Pancreas (tissue), 10 donors: Measurements from ENCODE around the gene RNASE7. TPM values are rescaled to one million over a fixed set of nuclear protein-coding genes. Genes with fewer than 3 reads are reported as not detected.
A peak's percentile ranks its signal among the peaks of the same experiment; 100 is the strongest.

ENCODE experiments used
- ATAC-seq, 4 donors: fragments of 200-7000 bp; cut with Tn5 transposase; one replicate each; pipeline versions ENCODE4 v1.8.0 to v1.9.1; 2020; ENCODE audit warnings: mild to moderate bottlenecking in 4 of 4, moderate library complexity in 4 of 4
- DNase-seq, 6 donors: peaks; one replicate each; pipeline ENCODE4 v3.0.0-alpha.2; 2020
- FAIRE-seq: peaks from 2 replicates; lab custom pipeline; 2012; peaks lifted over from hg19 to GRCh38; lab: Jason Lieb, UNC
- H3K27ac ChIP-seq, 4 donors: fragments of 200-600 bp; sonication (generic); 1 replicate in 3 of 4; 2 replicates in 1 of 4; pipeline versions ENCODE4 v1.5.0 to v1.8.0; 2020
- H3K27me3 ChIP-seq, 4 donors: fragments of 200-600 bp; one replicate each; pipeline ENCODE4 v1.8.0; 2021
- H3K36me3 ChIP-seq, 3 donors: fragments of 200-600 bp; sonication (generic) in 1 of 3; one replicate each; pipeline versions ENCODE4 v1.5.0 to v1.8.0; 2020 to 2021
- H3K4me1 ChIP-seq, 3 donors: fragments of 200-600 bp; one replicate each; pipeline ENCODE4 v1.8.0; 2021
- H3K4me3 ChIP-seq, 4 donors: fragments of 200-600 bp; sonication (generic) in 2 of 4; one replicate each; pipeline versions ENCODE4 v1.5.0 to v1.8.0; 2020 to 2021
- H3K9me3 ChIP-seq, 4 donors: fragments of 200-600 bp; one replicate each; pipeline ENCODE4 v1.8.0; 2021
- WGBS, 2 donors: extraction: QIAGEN DNeasy Blood & Tissue Kit; methylation state at CpG; one replicate each; pipeline ENCODE4 v1.1.7; 2013; 5-methylcytosine and 5-hydroxymethylcytosine counted together
- intact Hi-C, 3 donors: fragments of 100-400 bp; cut with DNase I; formaldehyde crosslinking; loops; one replicate each; pipeline versions ENCODE4 v1.11.1 to v1.14.2; 2022
- polyA plus RNA-seq, 2 donors: library from polyadenylated mRNA; stranded (reverse); fragments of 200-250 nt; gene quantifications; one replicate each; pipeline ENCODE4 v1.2.3, GENCODE V29; 2013
- total RNA-seq, 6 donors: library from RNA; stranded (reverse); fragmentation: NEBNext Ultra II Directional in 4 of 6; extraction: Animal tissue kit (Norgen Biotek cat#: 25700) in 4 of 6; gene quantifications; one replicate each; pipeline versions ENCODE4 v1.2.1 to v1.2.4, GENCODE V29; 2021 to 2023
- TF ChIP-seq, protein P1 (sequence below), 4 donors: fragments of 200-600 bp; sonication (generic) in 3 of 4; IDR thresholded peaks; one replicate each; pipeline versions ENCODE4 v1.5.0 to v1.8.0; 2021; ENCODE audit warnings: antibody characterized with exemption in 4 of 4
- donor health status: healthy with polysubstance abuse.
- donor health status: DM: no; HTN: no; CAD: no; lungs with moderate emphysema.
- donor health status: DM: no; HTN: no; CAD: no.
- donor health status: control.
- donor health status: control.
- donor health status: Bipolar disorder and iron deficiency.
- donor health status: DM: yes; HTN: yes; CAD: no.
- donor health status: DM: no; HTN: no; CAD: no.
- donor health status: DM: no; HTN: no; CAD: no.
- donor health status: DM: yes; HTN: yes; CAD: no.

The RNASE7 gene
- total and polyA plus RNA-seq, 8 donors: 0.11 to 0.78 (median 0.23) TPM; not detected in 3

DNA sequence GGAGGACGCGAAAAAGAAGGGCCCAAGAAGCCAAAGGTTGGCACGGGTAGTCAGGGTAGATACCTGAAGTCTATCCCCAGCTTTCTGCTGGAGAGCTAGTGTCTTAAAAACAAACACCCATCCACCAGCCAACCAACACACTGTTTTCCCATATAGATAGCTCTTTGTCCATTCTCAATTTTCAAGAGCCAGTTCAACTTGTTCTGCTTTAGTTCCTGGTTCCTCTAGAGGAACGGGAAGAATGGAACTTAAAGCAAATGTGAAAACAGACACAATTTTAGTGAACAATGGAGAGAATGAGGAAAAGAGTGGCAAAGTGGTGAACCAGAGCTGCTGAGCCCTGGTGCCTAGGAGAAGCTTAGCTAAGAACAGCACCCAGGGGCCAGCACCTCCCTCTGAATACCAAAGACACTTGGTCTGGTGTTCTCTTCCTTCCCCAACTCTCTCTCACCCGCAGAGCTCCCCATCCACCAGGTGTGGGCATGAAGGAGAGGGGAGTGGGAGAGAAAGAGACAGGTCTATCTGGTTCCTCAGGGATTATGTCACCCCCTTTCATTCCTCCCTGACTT, 21.1 kb upstream of the RNASE7 start:
- DNase-seq: no peak
- no peak for ATAC-seq
- H3K27me3 ChIP-seq: no peaks in the 10 kb centered on the region
- H3K9me3 ChIP-seq: no peaks in the 10 kb centered on the region
- 76 to 82% methylated on average over 5 of the region's 5 CpGs for WGBS, 2 donors
- intact Hi-C loops: loop anchor here in 1 of 3 donors (5.0 kb wide), 1 partner anchor 71 kb away; no protein-coding TSS in a partner anchor
- peaks cover 0 to 5% (median 3%) of the 10 kb centered on the region in 3 donors for H3K4me1 ChIP-seq
- peaks cover 0 to 26% (median 0%) of the 10 kb centered on the region in 3 donors for H3K36me3 ChIP-seq
- H3K27ac ChIP-seq: no peak overlapping the region
- TF ChIP-seq, protein P1, sequence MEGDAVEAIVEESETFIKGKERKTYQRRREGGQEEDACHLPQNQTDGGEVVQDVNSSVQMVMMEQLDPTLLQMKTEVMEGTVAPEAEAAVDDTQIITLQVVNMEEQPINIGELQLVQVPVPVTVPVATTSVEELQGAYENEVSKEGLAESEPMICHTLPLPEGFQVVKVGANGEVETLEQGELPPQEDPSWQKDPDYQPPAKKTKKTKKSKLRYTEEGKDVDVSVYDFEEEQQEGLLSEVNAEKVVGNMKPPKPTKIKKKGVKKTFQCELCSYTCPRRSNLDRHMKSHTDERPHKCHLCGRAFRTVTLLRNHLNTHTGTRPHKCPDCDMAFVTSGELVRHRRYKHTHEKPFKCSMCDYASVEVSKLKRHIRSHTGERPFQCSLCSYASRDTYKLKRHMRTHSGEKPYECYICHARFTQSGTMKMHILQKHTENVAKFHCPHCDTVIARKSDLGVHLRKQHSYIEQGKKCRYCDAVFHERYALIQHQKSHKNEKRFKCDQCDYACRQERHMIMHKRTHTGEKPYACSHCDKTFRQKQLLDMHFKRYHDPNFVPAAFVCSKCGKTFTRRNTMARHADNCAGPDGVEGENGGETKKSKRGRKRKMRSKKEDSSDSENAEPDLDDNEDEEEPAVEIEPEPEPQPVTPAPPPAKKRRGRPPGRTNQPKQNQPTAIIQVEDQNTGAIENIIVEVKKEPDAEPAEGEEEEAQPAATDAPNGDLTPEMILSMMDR (IDR thresholded peaks at IDR 0.05): no peak
- H3K4me3 ChIP-seq: no peak overlapping the region
- FAIRE-seq: no peak

DNA sequence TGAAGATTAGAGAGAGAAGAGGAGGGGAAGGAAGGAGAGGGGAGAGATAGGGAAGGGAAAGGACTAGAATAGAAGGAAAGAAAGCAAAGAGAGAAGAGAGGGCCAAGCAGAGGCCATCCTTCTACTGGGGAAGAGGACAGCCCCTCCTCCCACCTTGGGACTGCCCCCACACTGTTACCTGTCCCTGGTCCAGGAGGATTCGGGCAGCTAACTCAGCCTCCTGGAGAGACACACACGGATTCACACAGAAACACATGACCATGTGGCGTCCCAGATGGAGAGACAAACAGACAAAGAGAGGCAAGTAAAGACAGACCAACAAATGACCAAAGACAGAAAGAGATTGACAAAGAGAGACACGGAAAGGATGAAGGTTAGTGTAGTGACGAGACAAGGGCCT, 19.5 kb upstream of the RNASE7 start:
- DNase-seq: no peak
- Histone ChIP-seq H3K27ac (no peak overlapping the region), H3K9me3 (no peaks in the 10 kb centered on the region), H3K36me3 (peaks cover 0 to 22% (median 0%) of the 10 kb centered on the region in 3 donors), H3K4me1 (peaks cover 0 to 5% (median 3%) of the 10 kb centered on the region in 3 donors), H3K27me3 (no peaks in the 10 kb centered on the region), H3K4me3 (no peak overlapping the region)
- TF ChIP-seq, protein P1 (IDR thresholded peaks at IDR 0.05): no peak
- intact Hi-C loops: loop anchor here in 1 of 3 donors (5.0 kb wide), 1 partner anchor 70 kb away; no protein-coding TSS in a partner anchor
- FAIRE-seq: no peak
- WGBS, 2 donors: 73 to 81% methylated on average over 5 of the region's 5 CpGs
- no peak for ATAC-seq

DNA sequence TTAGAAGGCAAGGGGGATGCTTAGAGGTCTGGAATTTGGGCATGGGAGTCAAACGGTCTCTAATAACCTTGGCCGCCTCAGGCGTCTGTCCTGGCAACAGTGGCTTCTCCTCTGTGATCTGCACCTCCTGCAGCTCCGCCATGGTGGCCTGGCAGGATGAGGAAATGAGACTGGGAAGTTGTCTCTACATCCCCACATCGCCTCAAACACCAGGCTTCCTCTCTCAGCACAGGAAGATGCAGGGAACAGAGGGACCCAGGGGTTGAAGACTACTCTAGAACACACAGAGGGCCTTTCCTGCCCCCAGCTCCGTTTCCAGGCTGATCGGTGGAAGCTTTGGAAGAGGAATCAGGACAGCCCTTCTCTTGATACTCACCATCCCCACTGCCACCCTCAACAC, 19.0 kb upstream of the RNASE7 start:
- Histone ChIP-seq H3K9me3 (no peaks in the 10 kb centered on the region), H3K4me1 (peaks cover 0 to 5% (median 3%) of the 10 kb centered on the region in 3 donors), H3K27me3 (no peaks in the 10 kb centered on the region), H3K36me3 (peaks cover 0 to 17% (median 0%) of the 10 kb centered on the region in 3 donors), H3K27ac (no peak overlapping the region), H3K4me3 (peak overlapping the region in 2 of 4 donors; percentile 75 to 95)
- DNase-seq (no peak), FAIRE-seq (no peak), ATAC-seq (no peak)
- TF ChIP-seq, protein P1 (IDR thresholded peaks at IDR 0.05): no peak
- WGBS, 2 donors: 58 to 65% methylated on average over 7 of the region's 7 CpGs
- intact Hi-C loops: loop anchor here in 1 of 3 donors (5.0 kb wide), 1 partner anchor 69 kb away; no protein-coding TSS in a partner anchor

DNA sequence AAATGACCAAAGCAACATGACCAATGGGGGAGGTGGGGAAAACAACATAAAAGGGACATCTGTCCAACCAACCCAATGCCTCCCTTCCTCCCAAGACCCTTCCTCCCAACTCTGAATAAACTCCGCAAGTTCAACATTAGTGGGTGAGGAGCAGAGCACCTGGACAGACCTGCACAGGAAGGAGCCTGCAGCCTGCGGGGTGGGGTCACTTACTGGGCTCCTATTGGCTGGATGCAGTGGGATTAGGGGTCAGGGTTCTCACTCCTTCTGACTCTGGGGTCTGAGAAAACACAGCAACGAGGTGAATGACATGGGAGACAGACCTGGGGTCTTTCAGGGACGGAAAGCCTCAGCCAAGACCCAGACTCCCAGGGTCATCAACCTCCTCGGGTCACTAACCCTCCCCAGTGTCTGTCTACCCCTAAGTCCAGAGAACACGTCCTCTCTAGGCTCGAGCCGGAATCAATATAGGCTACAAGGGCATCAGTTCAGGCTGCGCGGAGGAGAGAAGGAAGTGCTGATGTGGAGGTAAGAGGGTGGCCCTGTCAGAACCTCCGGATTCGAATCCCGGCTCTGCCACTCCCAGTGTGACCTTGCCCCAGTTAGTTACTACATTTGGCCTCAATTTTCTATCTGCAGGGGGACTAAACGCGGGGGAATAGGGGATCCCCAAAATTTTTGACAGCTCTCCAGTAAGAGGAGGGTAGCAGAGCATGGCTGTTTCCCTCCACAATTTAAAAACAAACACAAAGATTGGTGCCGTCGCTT, 18.2 kb upstream of the RNASE7 start:
- Histone ChIP-seq H3K27ac (peak overlapping the region; percentile 41 to 67 (median 64)), H3K4me1 (peaks cover 0 to 5% (median 3%) of the 10 kb centered on the region in 3 donors), H3K36me3 (peaks cover 0 to 10% (median 0%) of the 10 kb centered on the region in 3 donors), H3K4me3 (peak overlapping the region; percentile 62 to 95 (median 85)), H3K27me3 (no peaks in the 10 kb centered on the region), H3K9me3 (no peaks in the 10 kb centered on the region)
- peak; percentile 45 to 61 (median 50) for ATAC-seq
- no peak for DNase-seq
- 9% methylated on average over 17 of the region's 17 CpGs for WGBS, 2 donors
- TF ChIP-seq, protein P1 (IDR thresholded peaks at IDR 0.05): no peak
- intact Hi-C loops: loop anchor here in 1 of 3 donors (5.0 kb wide), 1 partner anchor 68 kb away; no protein-coding TSS in a partner anchor
- FAIRE-seq: no peak
